Liver (tissue), 3 donors: ENCODE results near the gene ERC1.

ENCODE experiments used
- FOXA1 ChIP-seq: IDR thresholded peaks from 2 replicates; pipeline ENCODE4 v1.6.1; 2016; ENCODE audit warnings: antibody characterized with exemption
- GABPA ChIP-seq, 2 donors: IDR thresholded peaks in 1 of 2; conservative IDR thresholded peaks in 1 of 2; 2 replicates each; pipeline ENCODE4 v1.6.1; 2016; ENCODE audit warnings: antibody characterized with exemption in 2 of 2, mild to moderate bottlenecking in 1 of 2, moderate library complexity in 1 of 2
- HNF4G ChIP-seq: IDR thresholded peaks from 2 replicates; pipeline ENCODE4 v1.6.1; 2016; ENCODE audit warnings: antibody characterized with exemption
- RXRA ChIP-seq, 2 donors: IDR thresholded peaks; 2 replicates each; pipeline ENCODE4 v1.6.1; 2017 to 2018; ENCODE audit warnings: antibody characterized with exemption in 2 of 2, mild to moderate bottlenecking in 1 of 2
- TAF1 ChIP-seq: conservative IDR thresholded peaks from 2 replicates; pipeline ENCODE4 v1.6.1; 2016; ENCODE audit warnings: antibody characterized with exemption, mild to moderate bottlenecking
- TF ChIP-seq, protein P1 (sequence below): IDR thresholded peaks from 2 replicates; pipeline ENCODE4 v1.6.1; 2016; ENCODE audit warnings: antibody characterized with exemption, mild to moderate bottlenecking
- TF ChIP-seq, protein P2 (sequence below): fragments of 150-350 bp; IDR thresholded peaks from 2 replicates; pipeline ENCODE4 v1.5.1; 2017; ENCODE audit warnings: improper control_type of control experiment, low read depth, low read length; ENCODE audit not compliant: missing input control
- TF ChIP-seq, protein P3 (sequence below): IDR thresholded peaks from 2 replicates; pipeline ENCODE4 v1.6.1; 2016; ENCODE audit warnings: antibody characterized with exemption
- donor health status: healthy.
- donor health status: healthy.

DNA sequence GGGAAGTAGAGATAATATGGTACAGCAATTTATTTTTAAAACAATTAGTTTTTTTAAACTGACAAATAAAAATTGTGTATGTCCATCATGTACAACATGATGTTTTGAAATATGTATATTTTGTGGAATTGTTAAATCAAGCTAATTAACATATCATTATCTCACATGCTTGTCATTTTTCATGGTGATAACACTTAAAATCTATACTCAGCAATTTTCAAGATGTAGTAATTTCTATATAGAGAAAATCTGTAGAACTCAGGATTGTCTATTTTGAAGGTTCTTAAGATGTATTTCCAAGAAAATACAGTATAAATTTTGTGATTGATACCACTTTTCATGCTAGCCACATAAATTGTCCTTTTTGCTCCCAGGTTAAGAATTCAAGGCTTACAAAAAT is 356.3 kb downstream of the ERC1 start:
- no peak for TF ChIP-seq TAF1
- TF ChIP-seq, protein P1, sequence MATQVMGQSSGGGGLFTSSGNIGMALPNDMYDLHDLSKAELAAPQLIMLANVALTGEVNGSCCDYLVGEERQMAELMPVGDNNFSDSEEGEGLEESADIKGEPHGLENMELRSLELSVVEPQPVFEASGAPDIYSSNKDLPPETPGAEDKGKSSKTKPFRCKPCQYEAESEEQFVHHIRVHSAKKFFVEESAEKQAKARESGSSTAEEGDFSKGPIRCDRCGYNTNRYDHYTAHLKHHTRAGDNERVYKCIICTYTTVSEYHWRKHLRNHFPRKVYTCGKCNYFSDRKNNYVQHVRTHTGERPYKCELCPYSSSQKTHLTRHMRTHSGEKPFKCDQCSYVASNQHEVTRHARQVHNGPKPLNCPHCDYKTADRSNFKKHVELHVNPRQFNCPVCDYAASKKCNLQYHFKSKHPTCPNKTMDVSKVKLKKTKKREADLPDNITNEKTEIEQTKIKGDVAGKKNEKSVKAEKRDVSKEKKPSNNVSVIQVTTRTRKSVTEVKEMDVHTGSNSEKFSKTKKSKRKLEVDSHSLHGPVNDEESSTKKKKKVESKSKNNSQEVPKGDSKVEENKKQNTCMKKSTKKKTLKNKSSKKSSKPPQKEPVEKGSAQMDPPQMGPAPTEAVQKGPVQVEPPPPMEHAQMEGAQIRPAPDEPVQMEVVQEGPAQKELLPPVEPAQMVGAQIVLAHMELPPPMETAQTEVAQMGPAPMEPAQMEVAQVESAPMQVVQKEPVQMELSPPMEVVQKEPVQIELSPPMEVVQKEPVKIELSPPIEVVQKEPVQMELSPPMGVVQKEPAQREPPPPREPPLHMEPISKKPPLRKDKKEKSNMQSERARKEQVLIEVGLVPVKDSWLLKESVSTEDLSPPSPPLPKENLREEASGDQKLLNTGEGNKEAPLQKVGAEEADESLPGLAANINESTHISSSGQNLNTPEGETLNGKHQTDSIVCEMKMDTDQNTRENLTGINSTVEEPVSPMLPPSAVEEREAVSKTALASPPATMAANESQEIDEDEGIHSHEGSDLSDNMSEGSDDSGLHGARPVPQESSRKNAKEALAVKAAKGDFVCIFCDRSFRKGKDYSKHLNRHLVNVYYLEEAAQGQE: no peak
- no peak for TF ChIP-seq RXRA (IDR thresholded peaks at IDR 0.05)
- TF ChIP-seq, protein P2, sequence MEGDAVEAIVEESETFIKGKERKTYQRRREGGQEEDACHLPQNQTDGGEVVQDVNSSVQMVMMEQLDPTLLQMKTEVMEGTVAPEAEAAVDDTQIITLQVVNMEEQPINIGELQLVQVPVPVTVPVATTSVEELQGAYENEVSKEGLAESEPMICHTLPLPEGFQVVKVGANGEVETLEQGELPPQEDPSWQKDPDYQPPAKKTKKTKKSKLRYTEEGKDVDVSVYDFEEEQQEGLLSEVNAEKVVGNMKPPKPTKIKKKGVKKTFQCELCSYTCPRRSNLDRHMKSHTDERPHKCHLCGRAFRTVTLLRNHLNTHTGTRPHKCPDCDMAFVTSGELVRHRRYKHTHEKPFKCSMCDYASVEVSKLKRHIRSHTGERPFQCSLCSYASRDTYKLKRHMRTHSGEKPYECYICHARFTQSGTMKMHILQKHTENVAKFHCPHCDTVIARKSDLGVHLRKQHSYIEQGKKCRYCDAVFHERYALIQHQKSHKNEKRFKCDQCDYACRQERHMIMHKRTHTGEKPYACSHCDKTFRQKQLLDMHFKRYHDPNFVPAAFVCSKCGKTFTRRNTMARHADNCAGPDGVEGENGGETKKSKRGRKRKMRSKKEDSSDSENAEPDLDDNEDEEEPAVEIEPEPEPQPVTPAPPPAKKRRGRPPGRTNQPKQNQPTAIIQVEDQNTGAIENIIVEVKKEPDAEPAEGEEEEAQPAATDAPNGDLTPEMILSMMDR: no peak
- no peak for TF ChIP-seq FOXA1
- TF ChIP-seq, protein P3, sequence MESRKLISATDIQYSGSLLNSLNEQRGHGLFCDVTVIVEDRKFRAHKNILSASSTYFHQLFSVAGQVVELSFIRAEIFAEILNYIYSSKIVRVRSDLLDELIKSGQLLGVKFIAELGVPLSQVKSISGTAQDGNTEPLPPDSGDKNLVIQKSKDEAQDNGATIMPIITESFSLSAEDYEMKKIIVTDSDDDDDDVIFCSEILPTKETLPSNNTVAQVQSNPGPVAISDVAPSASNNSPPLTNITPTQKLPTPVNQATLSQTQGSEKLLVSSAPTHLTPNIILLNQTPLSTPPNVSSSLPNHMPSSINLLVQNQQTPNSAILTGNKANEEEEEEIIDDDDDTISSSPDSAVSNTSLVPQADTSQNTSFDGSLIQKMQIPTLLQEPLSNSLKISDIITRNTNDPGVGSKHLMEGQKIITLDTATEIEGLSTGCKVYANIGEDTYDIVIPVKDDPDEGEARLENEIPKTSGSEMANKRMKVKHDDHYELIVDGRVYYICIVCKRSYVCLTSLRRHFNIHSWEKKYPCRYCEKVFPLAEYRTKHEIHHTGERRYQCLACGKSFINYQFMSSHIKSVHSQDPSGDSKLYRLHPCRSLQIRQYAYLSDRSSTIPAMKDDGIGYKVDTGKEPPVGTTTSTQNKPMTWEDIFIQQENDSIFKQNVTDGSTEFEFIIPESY: no peak
- TF ChIP-seq GABPA (IDR thresholded peaks at IDR 0.05 in 1 of 2, conservative IDR thresholded peaks at IDR 0.05 in 1 of 2): no peak
- TF ChIP-seq HNF4G: no peak
